Activated CD4-positive, alpha-beta T cell treated with anti-CD3 and anti-CD28 coated beads for 36 hours (primary cell): ENCODE data around the gene CLTC. TPM values are rescaled to one million over a fixed set of nuclear protein-coding genes. Genes with fewer than 3 reads are reported as not detected.

Experiments used
- ATAC-seq: fragments of 200-7000 bp; cut with Tn5 transposase; one replicate; pipeline ENCODE4 v1.10.0; 2021; ENCODE audit warnings: mild to moderate bottlenecking, moderate library complexity
- CTCF ChIA-PET: fragments of 350-600 bp; sonication (Branson Sonifier 250); formaldehyde crosslinking; loops from one replicate; lab custom pipeline; 2021; ENCODE audit warnings: antibody characterized with exemption; lab: Charles Lee
- POLR2A ChIA-PET: fragments of 350-600 bp; sonication (Branson Sonifier 250); formaldehyde crosslinking; loops from one replicate; lab custom pipeline; 2021; ENCODE audit warnings: antibody characterized with exemption, inconsistent platforms; lab: Charles Lee
- DNase-seq: peaks from one replicate; pipeline ENCODE4 v3.0.0-alpha.2; 2020
- H3K27ac Mint-ChIP-seq: one replicate; pipeline ENCODE4 v1.8.0; 2021; ENCODE audit warnings: mixed read lengths
- H3K27me3 Mint-ChIP-seq: one replicate; pipeline ENCODE4 v1.8.0; 2021; ENCODE audit warnings: mixed read lengths
- H3K36me3 Mint-ChIP-seq: one replicate; pipeline ENCODE4 v1.8.0; 2021; ENCODE audit warnings: low read depth, mixed read lengths
- H3K4me1 Mint-ChIP-seq: one replicate; pipeline ENCODE4 v1.8.0; 2021; ENCODE audit warnings: mixed read lengths
- H3K4me3 Mint-ChIP-seq: one replicate; pipeline ENCODE4 v1.8.0; 2021; ENCODE audit warnings: mild to moderate bottlenecking, moderate library complexity, mixed read lengths
- H3K9me3 Mint-ChIP-seq: one replicate; pipeline ENCODE4 v1.8.0; 2021; ENCODE audit warnings: low read depth, mixed read lengths
- intact Hi-C, 2 experiments: fragments of 100-400 bp; cut with DNase I in 1 of 2; cut with micrococcal nuclease in 1 of 2; formaldehyde crosslinking; loops; one replicate each; pipeline versions ENCODE4 v1.14.2 to v1.15.1; 2022 to 2024; cut with DNase I, micrococcal nuclease
- total RNA-seq, 2 experiments: library from RNA; stranded (reverse); gene quantifications; one replicate each; pipeline ENCODE4 v1.2.3, GENCODE V29; 2021

Gene CLTC
- total RNA-seq, 2 experiments from 2014 or later, result 180 to 186 TPM

DNA sequence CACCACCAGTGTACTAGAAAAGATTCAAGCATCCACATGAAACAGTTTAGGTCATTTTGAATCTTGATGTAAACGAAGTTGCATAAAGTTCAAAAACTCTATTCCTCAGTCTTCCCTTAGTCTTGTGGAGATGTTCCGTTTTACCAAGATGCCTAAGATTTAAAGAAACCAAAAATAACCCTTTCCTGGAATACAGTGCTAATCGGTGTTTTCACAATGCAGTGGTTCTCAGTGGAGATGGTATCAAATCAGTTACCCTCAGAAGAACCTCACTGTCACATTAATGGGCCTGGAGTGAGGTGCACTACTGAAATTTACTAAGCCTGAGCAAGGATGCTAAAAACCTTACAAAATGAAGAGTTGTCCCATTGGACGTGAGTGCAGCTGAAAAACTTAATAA, 78.4 kb downstream of the CLTC start:
- Mint-ChIP-seq H3K4me3 (no peak overlapping the region), H3K27ac (peak overlapping the region; percentile 66), H3K27me3 (no peaks in the 10 kb centered on the region), H3K9me3 (no peaks in the 10 kb centered on the region), H3K4me1 (peaks cover 62% of the 10 kb centered on the region), H3K36me3 (peaks cover 66% of the 10 kb centered on the region)
- POLR2A ChIA-PET, result no interaction called here
- DNase-seq, result no peak
- intact Hi-C loops, result no loop called here
- CTCF ChIA-PET, result interaction anchor here (0.8 kb wide), 1 partner anchor 28 kb away, joined by 3 read pairs; no protein-coding TSS in a partner anchor
- no peak for ATAC-seq

- ATAC-seq, result no peak
- H3K9me3 Mint-ChIP-seq, result no peaks in the 10 kb centered on the region
- intact Hi-C loops, result no loop called here
- ChIA-PET POLR2A (no interaction called here), CTCF (interaction anchor here (0.5 kb wide), 1 partner anchor 177 kb away, joined by 3 read pairs; no protein-coding TSS in a partner anchor)
- peaks cover 71% of the 10 kb centered on the region for H3K4me1 Mint-ChIP-seq
- H3K36me3 Mint-ChIP-seq, result peaks cover 65% of the 10 kb centered on the region
- no peak for DNase-seq
- H3K4me3 Mint-ChIP-seq, result no peak overlapping the region
- H3K27me3 Mint-ChIP-seq, result no peaks in the 10 kb centered on the region
- no peak overlapping the region for H3K27ac Mint-ChIP-seq
These were observed 79.5 kb downstream of the CLTC start for GRCh38 chr17:59699218-59699617.

- no peaks in the 10 kb centered on the region for H3K9me3 Mint-ChIP-seq
- ATAC-seq, result no peak
- DNase-seq, result no peak
- intact Hi-C loops, result loop anchor here (10.0 kb wide), 2 partner anchors 335 to 1365 kb away; no protein-coding TSS in a partner anchor
- no peaks in the 10 kb centered on the region for H3K27me3 Mint-ChIP-seq
- peak overlapping the region; percentile 69 for H3K27ac Mint-ChIP-seq
- POLR2A ChIA-PET, result no interaction called here
- peaks cover 72% of the 10 kb centered on the region for H3K4me1 Mint-ChIP-seq
- CTCF ChIA-PET, result interaction anchor here (0.8 kb wide), 1 partner anchor 9 kb away, joined by 3 read pairs; no protein-coding TSS in a partner anchor
- peaks cover 66% of the 10 kb centered on the region for H3K36me3 Mint-ChIP-seq
- no peak overlapping the region for H3K4me3 Mint-ChIP-seq
These were observed 80.1 kb downstream of the CLTC start for GRCh38 chr17:59699786-59700185.

DNA sequence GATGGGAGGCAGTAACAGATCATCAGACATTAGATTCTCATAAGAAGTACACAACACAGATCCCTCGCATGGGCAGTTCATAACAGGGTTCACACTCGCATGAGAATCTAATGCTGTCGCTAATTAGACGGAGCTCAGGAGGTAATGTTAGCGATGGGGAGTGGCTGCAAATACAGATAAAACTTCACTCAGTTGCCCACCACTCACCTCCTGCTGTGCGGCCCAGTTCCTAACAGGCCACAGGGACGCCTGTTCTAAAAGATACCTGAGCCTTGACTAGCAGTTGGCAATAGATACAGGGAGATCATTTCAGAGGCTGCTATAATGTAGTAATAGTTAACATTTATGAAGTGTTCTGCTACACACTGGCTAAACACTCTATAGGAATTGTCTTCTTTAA, 82.6 kb downstream of the CLTC start:
- intact Hi-C loops, result loop anchor here (10.0 kb wide), 2 partner anchors 332 to 1368 kb away; no protein-coding TSS in a partner anchor
- CTCF ChIA-PET, result interaction anchor here (0.6 to 2.5 kb wide), 4 partner anchors 14 to 196 kb away, joined by 3 to 9 read pairs (median 3); no protein-coding TSS in a partner anchor
- H3K27me3 Mint-ChIP-seq, result no peaks in the 10 kb centered on the region
- peaks cover 83% of the 10 kb centered on the region for H3K4me1 Mint-ChIP-seq
- no peak overlapping the region for H3K4me3 Mint-ChIP-seq
- no peak for ATAC-seq
- H3K9me3 Mint-ChIP-seq, result no peaks in the 10 kb centered on the region
- H3K27ac Mint-ChIP-seq, result peak overlapping the region; percentile 48
- peaks cover 79% of the 10 kb centered on the region for H3K36me3 Mint-ChIP-seq
- DNase-seq, result no peak
- POLR2A ChIA-PET, result interaction anchor here (0.6 kb wide), 1 partner anchor 60 kb away, joined by 3 read pairs; no protein-coding TSS in a partner anchor

- DNase-seq (peak; percentile 97), ATAC-seq (peak; percentile 99)
- H3K4me3 Mint-ChIP-seq, result peak within 1 kb of the TSS; percentile 92
- H3K27ac Mint-ChIP-seq, result peak within 1 kb of the TSS; percentile 96
- no peaks in the 10 kb centered on the region for H3K9me3 Mint-ChIP-seq
- ChIA-PET POLR2A (interaction anchor here (0.5 to 3.1 kb wide), 14 partner anchors 44 to 430 kb away, joined by 3 to 20 read pairs (median 4); partner anchors contain the start of genes CLTC and DHX40), CTCF (interaction anchor here (0.6 to 3.5 kb wide), 14 partner anchors 24 to 495 kb away, joined by 3 to 15 read pairs (median 3); partner anchors contain the start of gene CLTC)
- no peaks in the 10 kb centered on the region for H3K27me3 Mint-ChIP-seq
- H3K36me3 Mint-ChIP-seq, result peaks cover 37% of the 10 kb centered on the region
- intact Hi-C loops, result loop anchor here (1.0 to 10.0 kb wide), 15 partner anchors 79 to 1373 kb away; partner anchors contain the start of genes CLTC (in 2 of the 2), RPS6KB1 (in 2 of the 2), DHX40 (in 1 of the 2) and HEATR6 (in 1 of the 2)
- H3K4me1 Mint-ChIP-seq, result peaks cover 60% of the 10 kb centered on the region
These were observed 87.7 kb downstream of the CLTC start, which contains the start of the genes PTRH2 and VMP1 for GRCh38 chr17:59707149-59707970. Gene PTRH2, minus strand, starts transcription at chr17:59707430. Its CDS starts 9,452 bp downstream, at chr17:59697978. Gene VMP1, plus strand, starts transcription at chr17:59707654. Its CDS starts 23,793 bp downstream, at chr17:59731447.

DNA sequence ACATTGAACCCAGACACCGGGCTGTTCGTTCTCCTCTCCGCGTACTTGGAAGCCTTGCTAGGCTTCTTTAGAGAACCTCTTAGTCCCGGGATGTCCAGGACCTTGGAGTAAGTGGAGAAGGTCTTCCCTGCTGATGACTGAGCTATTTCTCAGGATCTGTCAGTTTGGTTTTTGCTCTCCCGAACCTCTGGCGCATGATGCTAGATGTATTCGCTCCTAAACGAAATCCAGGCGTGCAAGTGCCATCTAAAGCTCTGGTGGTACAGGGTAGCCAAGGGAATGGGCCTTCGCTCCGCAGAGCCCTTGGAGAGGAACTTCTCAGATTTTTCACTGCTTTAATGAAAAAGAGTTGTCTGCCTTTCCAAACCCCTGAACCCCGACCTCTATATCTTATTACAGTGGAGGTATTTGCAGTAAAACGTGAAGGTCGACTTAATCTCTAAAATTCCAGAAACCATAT, 88.3 kb downstream of the CLTC start:
- ChIA-PET CTCF (interaction anchor here (0.6 to 3.5 kb wide), 8 partner anchors 8 to 329 kb away, joined by 3 to 15 read pairs (median 4); no protein-coding TSS in a partner anchor), POLR2A (interaction anchor here (0.7 to 3.1 kb wide), 9 partner anchors 44 to 429 kb away, joined by 3 to 20 read pairs (median 6); partner anchors contain the start of gene DHX40)
- H3K4me1 Mint-ChIP-seq, result peaks cover 60% of the 10 kb centered on the region
- intact Hi-C loops, result loop anchor here (1.0 to 10.0 kb wide), 15 partner anchors 78 to 1373 kb away; partner anchors contain the start of genes CLTC (in 2 of the 2), RPS6KB1 (in 2 of the 2), DHX40 (in 1 of the 2) and HEATR6 (in 1 of the 2)
- H3K9me3 Mint-ChIP-seq, result no peaks in the 10 kb centered on the region
- H3K27me3 Mint-ChIP-seq, result no peaks in the 10 kb centered on the region
- DNase-seq (no peak), ATAC-seq (no peak)
- H3K36me3 Mint-ChIP-seq, result peaks cover 41% of the 10 kb centered on the region
- H3K27ac Mint-ChIP-seq, result peak overlapping the region; percentile 96
- H3K4me3 Mint-ChIP-seq, result peak overlapping the region; percentile 92

- peaks cover 14% of the 10 kb centered on the region for H3K36me3 Mint-ChIP-seq
- no peak for ATAC-seq
- no peaks in the 10 kb centered on the region for H3K9me3 Mint-ChIP-seq
- H3K27ac Mint-ChIP-seq, result no peak overlapping the region
- DNase-seq, result no peak
- no peak overlapping the region for H3K4me3 Mint-ChIP-seq
- CTCF ChIA-PET, result interaction anchor here (0.9 to 1.1 kb wide), 2 partner anchors 15 to 223 kb away, joined by 3 to 4 read pairs; no protein-coding TSS in a partner anchor
- H3K27me3 Mint-ChIP-seq, result no peaks in the 10 kb centered on the region
- peaks cover 51% of the 10 kb centered on the region for H3K4me1 Mint-ChIP-seq
- intact Hi-C loops, result no loop called here
- POLR2A ChIA-PET, result no interaction called here
These were observed 92.2 kb downstream of the CLTC start for GRCh38 chr17:59711936-59712335.

DNA sequence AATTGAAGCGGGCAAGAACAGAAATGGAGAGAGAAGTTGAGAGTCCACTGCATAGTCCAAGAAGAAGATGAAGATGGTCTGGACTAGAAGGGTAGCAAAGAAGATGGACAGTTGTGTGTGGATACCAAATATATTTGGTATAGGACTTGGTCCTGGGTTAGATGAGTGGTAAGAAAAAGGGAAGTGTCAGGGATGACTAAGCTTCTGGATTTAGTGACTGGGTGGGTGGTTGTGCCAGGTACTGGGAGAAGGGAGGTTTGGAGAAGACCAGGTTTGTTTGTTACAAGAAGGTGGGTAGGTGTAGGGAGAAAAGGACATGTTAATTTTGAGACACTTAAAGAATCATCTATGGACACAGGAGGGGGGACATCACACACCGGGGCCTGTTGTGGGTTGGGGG, 93.2 kb downstream of the CLTC start:
- Mint-ChIP-seq H3K27ac (no peak overlapping the region), H3K4me3 (no peak overlapping the region), H3K36me3 (peaks cover 13% of the 10 kb centered on the region), H3K4me1 (peaks cover 51% of the 10 kb centered on the region), H3K9me3 (no peaks in the 10 kb centered on the region), H3K27me3 (no peaks in the 10 kb centered on the region)
- intact Hi-C loops, result no loop called here
- ChIA-PET POLR2A (no interaction called here), CTCF (no interaction called here)
- DNase-seq (no peak), ATAC-seq (no peak)

- DNase-seq (no peak), ATAC-seq (no peak)
- Mint-ChIP-seq H3K9me3 (no peaks in the 10 kb centered on the region), H3K36me3 (peaks cover 20% of the 10 kb centered on the region), H3K4me3 (no peak overlapping the region), H3K27me3 (no peaks in the 10 kb centered on the region), H3K4me1 (peaks cover 50% of the 10 kb centered on the region), H3K27ac (no peak overlapping the region)
- intact Hi-C loops, result no loop called here
- ChIA-PET CTCF (no interaction called here), POLR2A (interaction anchor here (0.6 kb wide), 2 partner anchors 11 to 38 kb away, joined by 3 to 6 read pairs; no protein-coding TSS in a partner anchor)
These were observed 94.6 kb downstream of the CLTC start for GRCh38 chr17:59714255-59714654.

- H3K9me3 Mint-ChIP-seq, result no peaks in the 10 kb centered on the region
- POLR2A ChIA-PET, result no interaction called here
- H3K27ac Mint-ChIP-seq, result peak overlapping the region; percentile 37
- CTCF ChIA-PET, result interaction anchor here (0.6 kb wide), 1 partner anchor 197 kb away, joined by 3 read pairs; no protein-coding TSS in a partner anchor
- ATAC-seq (no peak), DNase-seq (no peak)
- no peak overlapping the region for H3K4me3 Mint-ChIP-seq
- intact Hi-C loops, result no loop called here
- H3K4me1 Mint-ChIP-seq, result peaks cover 42% of the 10 kb centered on the region
- peaks cover 18% of the 10 kb centered on the region for H3K36me3 Mint-ChIP-seq
- no peaks in the 10 kb centered on the region for H3K27me3 Mint-ChIP-seq
These were observed 96.7 kb downstream of the CLTC start for GRCh38 chr17:59716427-59716826.

DNA sequence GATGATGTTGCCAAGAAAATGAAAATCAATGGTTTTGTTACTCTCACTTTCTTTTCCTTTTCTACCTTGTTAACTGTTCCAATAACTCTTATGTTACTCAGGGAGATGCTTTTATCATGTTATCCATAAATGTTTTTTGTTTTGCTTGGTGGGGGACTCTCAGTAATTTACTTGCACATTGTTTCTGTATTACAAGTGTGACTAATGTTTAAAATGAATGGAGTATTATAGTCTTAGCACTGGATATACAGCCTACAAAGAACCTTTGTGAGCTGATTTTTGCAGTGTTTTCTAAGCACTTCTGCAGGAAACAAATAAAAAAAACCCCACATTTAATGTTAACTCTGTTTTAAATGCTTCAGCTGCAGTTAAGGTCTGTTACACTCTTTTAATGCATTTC, 99.8 kb downstream of the CLTC start:
- ChIA-PET CTCF (interaction anchor here (1.2 to 1.3 kb wide), 2 partner anchors 14 to 33 kb away, joined by 3 read pairs; no protein-coding TSS in a partner anchor), POLR2A (no interaction called here)
- Mint-ChIP-seq H3K9me3 (no peaks in the 10 kb centered on the region), H3K4me1 (peaks cover 36% of the 10 kb centered on the region), H3K36me3 (peaks cover 16% of the 10 kb centered on the region), H3K27me3 (no peaks in the 10 kb centered on the region), H3K4me3 (no peak overlapping the region), H3K27ac (peak overlapping the region; percentile 2)
- no peak for ATAC-seq
- DNase-seq, result no peak
- intact Hi-C loops, result no loop called here
